Activated CD8-positive, alpha-beta memory T cell treated with anti-CD3 and anti-CD28 coated beads, Interleukin-2, amount 50 U/mL, for 4 hours (primary cell): ENCODE results near the gene PNKP.
"Not testable (repeated sequence)": the region's sequence is repeated elsewhere in the genome, so short reads cannot be mapped to it uniquely, and the experiment has no call there.

Experiments
- DNase-seq: peaks from one replicate; pipeline ENCODE4 v3.0.0-alpha.2; 2020

The PNKP gene

DNA sequence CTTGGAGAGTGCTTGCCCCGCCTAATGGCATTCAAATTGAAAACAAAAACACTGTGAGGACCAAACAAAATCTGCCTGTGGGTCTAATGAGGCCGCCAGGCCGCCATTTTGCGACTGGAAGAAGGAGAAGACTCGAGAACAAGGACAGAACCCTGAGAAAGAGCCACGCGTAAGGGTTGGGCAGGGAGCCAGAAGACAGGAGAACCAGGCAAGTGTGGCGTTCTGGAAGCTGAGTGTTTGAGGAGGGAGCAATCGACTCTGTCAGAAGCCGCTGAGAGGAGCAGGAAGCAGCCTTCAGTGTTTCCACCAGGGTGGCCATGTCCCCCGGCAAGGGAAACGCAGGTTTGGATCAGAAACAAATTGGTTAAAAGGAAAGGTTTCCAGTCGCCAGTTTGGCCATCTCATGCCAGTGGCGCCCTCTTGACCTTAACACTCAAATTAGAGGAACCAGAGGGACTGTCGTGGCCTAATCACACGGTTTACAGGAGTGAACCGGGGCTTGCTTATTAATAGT lies 26.6 kb downstream of the PNKP start:
- DNase-seq: no peak

GRCh38 chr19:49840321-49840720 lies 27.1 kb downstream of the PNKP start:
- DNase-seq: no peak

GRCh38 chr19:49839713-49840112 lies 27.7 kb downstream of the PNKP start:
- DNase-seq: no peak

- no peak for DNase-seq
Measured at GRCh38 chr19:49838885-49839588, 28.3 kb downstream of the PNKP start.

GRCh38 chr19:49837425-49837824 lies 30.0 kb downstream of the PNKP start:
- no peak for DNase-seq

DNA sequence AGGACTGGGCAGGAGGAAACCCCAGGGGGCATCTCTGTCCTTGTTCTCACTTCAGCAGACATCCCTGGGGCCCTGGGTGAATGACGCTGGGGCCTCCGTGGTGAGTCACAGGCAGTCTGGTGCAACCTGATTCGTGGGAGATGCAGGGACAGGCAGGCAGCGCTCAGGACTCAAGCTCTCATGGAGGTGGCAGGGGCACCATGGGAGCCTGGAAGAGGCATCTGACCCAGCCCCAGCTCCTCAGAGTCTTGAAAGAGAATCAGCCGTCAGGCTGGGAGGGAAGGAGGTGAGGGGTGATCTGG lies 30.4 kb downstream of the PNKP start:
- DNase-seq: no peak

- DNase-seq: no peak
Measured at GRCh38 chr19:49836176-49837008, 31.0 kb downstream of the PNKP start.

- DNase-seq: no peak
Measured at GRCh38 chr19:49835562-49835961, 31.8 kb downstream of the PNKP start.

- no peak for DNase-seq
Measured at GRCh38 chr19:49833599-49833998, 33.8 kb downstream of the PNKP start.

DNA sequence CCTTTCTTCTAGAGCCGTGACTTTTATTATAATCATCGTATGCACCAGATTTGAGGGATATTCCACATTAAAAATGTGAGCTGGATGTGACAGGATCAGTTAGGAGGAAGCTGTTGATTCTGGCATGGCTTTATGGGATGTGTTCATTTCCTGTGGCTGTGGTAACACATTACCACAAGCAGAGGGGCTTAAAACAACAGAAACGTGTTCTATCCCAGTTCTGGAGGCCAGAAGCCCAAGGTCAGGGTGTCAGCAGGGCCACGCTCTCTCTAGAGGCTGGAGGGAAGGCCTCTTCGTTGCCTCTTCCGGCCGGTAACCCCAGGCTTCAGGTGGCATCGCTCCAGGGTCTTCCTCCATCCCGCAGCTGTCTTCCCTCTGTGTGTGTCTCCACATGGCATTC lies 34.8 kb downstream of the PNKP start:
- DNase-seq: no peak

- DNase-seq: no peak
Measured at GRCh38 chr19:49831592-49831991, 35.8 kb downstream of the PNKP start.

GRCh38 chr19:49830766-49831165 lies 36.6 kb downstream of the PNKP start:
- no peak for DNase-seq

- DNase-seq: no peak
Measured at GRCh38 chr19:49829721-49830120, 37.7 kb downstream of the PNKP start.

- no peak for DNase-seq
Measured at GRCh38 chr19:49829200-49829599, 38.2 kb downstream of the PNKP start.

GRCh38 chr19:49827034-49827433 lies 40.3 kb downstream of the PNKP start:
- no peak for DNase-seq

GRCh38 chr19:49824662-49825061 lies 42.7 kb downstream of the PNKP start:
- DNase-seq: no peak

- no peak for DNase-seq
Measured at GRCh38 chr19:49823472-49823871, 43.9 kb downstream of the PNKP start.

- no peak for DNase-seq
Measured at GRCh38 chr19:49820125-49820524, 47.3 kb downstream of the PNKP start.

- DNase-seq: not testable (repeated sequence)
Measured at GRCh38 chr19:49819452-49820115, 47.8 kb downstream of the PNKP start.

- DNase-seq: no peak
Measured at GRCh38 chr19:49818649-49819370, 48.6 kb downstream of the PNKP start.

GRCh38 chr19:49817964-49818648 lies 49.3 kb downstream of the PNKP start, which contains the start of gene MED25:
TSS of gene MED25 (plus strand) at chr19:49818289. CDS start at chr19:49818342, 53 bp downstream.
- peak; percentile 88 for DNase-seq

GRCh38 chr19:49816590-49816989 lies 50.8 kb downstream of the PNKP start:
- no peak for DNase-seq
